ENCODE data around the gene ADAMTS12. TPM values are rescaled to one million over a fixed set of nuclear protein-coding genes. Genes with fewer than 3 reads are reported as not detected.

Gene ADAMTS12
- total and polyA plus RNA-seq, 2 donors (not counting 1 experiment from before 2014, with no cell fraction given), result 10.7 to 44.8 TPM

GRCh38 chr5:33504570-33504969 lies 387.2 kb downstream of the ADAMTS12 start:
- Histone ChIP-seq H3K4me3 (replicated peaks in 1 of 4; ENCODE audit: control extremely low read depth in 1 of 4, insufficient read depth in 1 of 4, low read depth in 3 of 4, low read length in 4 of 4) (no peak overlapping the region), H3K4me1 (ENCODE audit: control insufficient read depth, extremely low read depth, insufficient read depth, low read length) (no peaks in the 10 kb centered on the region), H3K36me3 (ENCODE audit: control insufficient read depth, insufficient read depth, low read length) (no peaks in the 10 kb centered on the region), H3K27ac (ENCODE audit: insufficient read depth, low read length) (no peak overlapping the region), H3K79me2 (ENCODE audit: control insufficient read depth, insufficient read depth, low read length) (no peaks in the 10 kb centered on the region), H3K9ac (ENCODE audit: insufficient read depth, low read length) (no peak overlapping the region), H3K9me3 (ENCODE audit: control insufficient read depth, insufficient read depth, low read depth, low read length) (no peaks in the 10 kb centered on the region), H3K27me3 (ENCODE audit: control insufficient read depth, insufficient read depth, low read length) (no peaks in the 10 kb centered on the region), H2AFZ (ENCODE audit: low read length) (no peak overlapping the region), H3K4me2 (ENCODE audit: extremely low read depth, insufficient read depth, low read length) (no peak overlapping the region), H4K20me1 (ENCODE audit: control insufficient read depth, extremely low read depth, insufficient read depth, low read length) (no peaks in the 10 kb centered on the region)
- DNase-seq (ENCODE audit: low read depth in 2 of 2), result no peak
- TF ChIP-seq EZH2 (IDR thresholded peaks at IDR 0.05; ENCODE audit: low read length, missing control alignments) (no peak), CTCF (conservative IDR thresholded peaks at IDR 0.05 in 1 of 2, IDR thresholded peaks at IDR 0.05 in 1 of 2; ENCODE audit: low read depth in 1 of 2, low read length in 2 of 2) (no peak)

DNA sequence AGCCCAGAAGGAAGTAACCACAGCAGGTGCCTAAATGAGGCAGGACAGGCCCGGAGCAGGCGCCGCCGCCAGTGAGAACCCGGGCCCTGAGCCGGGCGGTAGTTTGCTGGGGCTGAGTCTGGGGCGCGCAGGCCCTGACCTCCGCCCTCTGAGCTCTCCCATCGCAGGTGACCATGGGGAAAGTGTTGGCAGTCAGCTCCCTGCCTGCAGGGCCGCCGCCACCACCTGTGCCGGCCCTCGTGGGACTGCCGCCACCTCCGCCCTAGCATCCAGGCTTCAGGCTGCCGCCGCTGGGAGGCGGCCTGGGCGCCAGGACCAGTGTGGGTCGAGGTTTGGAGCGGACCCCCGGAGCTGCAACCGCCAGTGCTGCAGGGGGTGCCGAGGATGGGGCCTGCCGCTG lies 389.9 kb downstream of the ADAMTS12 start:
- H3K36me3 ChIP-seq (ENCODE audit: control insufficient read depth, insufficient read depth, low read length), result no peaks in the 10 kb centered on the region
- TF ChIP-seq CTCF (conservative IDR thresholded peaks at IDR 0.05 in 1 of 2, IDR thresholded peaks at IDR 0.05 in 1 of 2; ENCODE audit: low read depth in 1 of 2, low read length in 2 of 2) (no peak), EZH2 (IDR thresholded peaks at IDR 0.05; ENCODE audit: low read length, missing control alignments) (no peak)
- H3K4me3 ChIP-seq (replicated peaks in 1 of 4; ENCODE audit: control extremely low read depth in 1 of 4, insufficient read depth in 1 of 4, low read depth in 3 of 4, low read length in 4 of 4), result no peak overlapping the region
- no peak overlapping the region for H3K4me2 ChIP-seq (ENCODE audit: extremely low read depth, insufficient read depth, low read length)
- no peaks in the 10 kb centered on the region for H4K20me1 ChIP-seq (ENCODE audit: control insufficient read depth, extremely low read depth, insufficient read depth, low read length)
- no peaks in the 10 kb centered on the region for H3K9me3 ChIP-seq (ENCODE audit: control insufficient read depth, insufficient read depth, low read depth, low read length)
- H3K79me2 ChIP-seq (ENCODE audit: control insufficient read depth, insufficient read depth, low read length), result no peaks in the 10 kb centered on the region
- H3K9ac ChIP-seq (ENCODE audit: insufficient read depth, low read length), result no peak overlapping the region
- no peaks in the 10 kb centered on the region for H3K4me1 ChIP-seq (ENCODE audit: control insufficient read depth, extremely low read depth, insufficient read depth, low read length)
- H3K27ac ChIP-seq (ENCODE audit: insufficient read depth, low read length), result no peak overlapping the region
- H3K27me3 ChIP-seq (ENCODE audit: control insufficient read depth, insufficient read depth, low read length), result no peaks in the 10 kb centered on the region
- no peak for DNase-seq (ENCODE audit: low read depth in 2 of 2)
- H2AFZ ChIP-seq (ENCODE audit: low read length), result no peak overlapping the region

- H3K27ac ChIP-seq (ENCODE audit: insufficient read depth, low read length), result no peak overlapping the region
- no peak for DNase-seq (ENCODE audit: low read depth in 2 of 2)
- H2AFZ ChIP-seq (ENCODE audit: low read length), result no peak overlapping the region
- H3K36me3 ChIP-seq (ENCODE audit: control insufficient read depth, insufficient read depth, low read length), result no peaks in the 10 kb centered on the region
- no peak overlapping the region for H3K4me3 ChIP-seq (replicated peaks in 1 of 4; ENCODE audit: control extremely low read depth in 1 of 4, insufficient read depth in 1 of 4, low read depth in 3 of 4, low read length in 4 of 4)
- no peaks in the 10 kb centered on the region for H4K20me1 ChIP-seq (ENCODE audit: control insufficient read depth, extremely low read depth, insufficient read depth, low read length)
- H3K27me3 ChIP-seq (ENCODE audit: control insufficient read depth, insufficient read depth, low read length), result no peaks in the 10 kb centered on the region
- H3K9ac ChIP-seq (ENCODE audit: insufficient read depth, low read length), result no peak overlapping the region
- no peaks in the 10 kb centered on the region for H3K4me1 ChIP-seq (ENCODE audit: control insufficient read depth, extremely low read depth, insufficient read depth, low read length)
- no peaks in the 10 kb centered on the region for H3K9me3 ChIP-seq (ENCODE audit: control insufficient read depth, insufficient read depth, low read depth, low read length)
- no peak overlapping the region for H3K4me2 ChIP-seq (ENCODE audit: extremely low read depth, insufficient read depth, low read length)
- TF ChIP-seq CTCF (conservative IDR thresholded peaks at IDR 0.05 in 1 of 2, IDR thresholded peaks at IDR 0.05 in 1 of 2; ENCODE audit: low read depth in 1 of 2, low read length in 2 of 2), result no peak
- no peak for TF ChIP-seq EZH2 (IDR thresholded peaks at IDR 0.05; ENCODE audit: low read length, missing control alignments)
- H3K79me2 ChIP-seq (ENCODE audit: control insufficient read depth, insufficient read depth, low read length), result no peaks in the 10 kb centered on the region
Measured at GRCh38 chr5:33501260-33501659, 390.5 kb downstream of the ADAMTS12 start.
